Mesenchymal stem cell (in vitro differentiated cells and primary cell): ENCODE data around the gene EGFL8.

ENCODE experiments used
- DNase-seq: peaks from one replicate; pipeline ENCODE4 v3.0.0-alpha.2; 2013
- H2AFZ ChIP-seq: one replicate; pipeline ENCODE4 v1.6.1; 2013; ENCODE audit warnings: low read depth, mild to moderate bottlenecking, control low read depth, inconsistent platforms, low read length, moderate library complexity
- H2AK5ac ChIP-seq: 2 replicates; pipeline ENCODE4 v1.6.1; 2013; ENCODE audit warnings: low read length, moderate library complexity, mild to moderate bottlenecking, inconsistent platforms; ENCODE audit not compliant: severe bottlenecking
- H2BK120ac ChIP-seq: one replicate; pipeline ENCODE4 v1.6.1; 2013; ENCODE audit warnings: low read depth, mild to moderate bottlenecking, inconsistent platforms, low read length, moderate library complexity
- H2BK12ac ChIP-seq, 2 experiments: one replicate each; pipeline ENCODE4 v1.6.1; 2013; ENCODE audit warnings: inconsistent platforms in 2 of 2, low read length in 2 of 2, mild to moderate bottlenecking in 2 of 2, moderate library complexity in 2 of 2, control low read depth in 1 of 2
- H2BK15ac ChIP-seq: one replicate; pipeline ENCODE4 v1.6.1; 2013; ENCODE audit warnings: mild to moderate bottlenecking, low read depth, inconsistent platforms; ENCODE audit not compliant: poor library complexity, severe bottlenecking
- H2BK5ac ChIP-seq: 2 replicates; pipeline ENCODE4 v1.6.1; 2013; ENCODE audit warnings: low read depth, mild to moderate bottlenecking, low read length, control low read depth, inconsistent platforms; ENCODE audit not compliant: poor library complexity, severe bottlenecking
- H3K14ac ChIP-seq, 2 experiments: one replicate each; pipeline ENCODE4 v1.6.1; 2013; ENCODE audit warnings: inconsistent platforms in 2 of 2, low read length in 2 of 2, control low read depth in 1 of 2, mild to moderate bottlenecking in 1 of 2, moderate library complexity in 1 of 2
- H3K18ac ChIP-seq, 2 experiments: one replicate each; pipeline ENCODE4 v1.6.1; 2013; ENCODE audit warnings: inconsistent platforms in 2 of 2, low read length in 2 of 2, control low read depth in 1 of 2, low read depth in 1 of 2, mild to moderate bottlenecking in 1 of 2
- H3K23ac ChIP-seq, 2 experiments: one replicate each; pipeline ENCODE4 v1.6.1; 2013; ENCODE audit warnings: inconsistent platforms in 2 of 2, low read length in 2 of 2, mild to moderate bottlenecking in 2 of 2, moderate library complexity in 2 of 2, control low read depth in 1 of 2
- H3K27ac ChIP-seq: 2 replicates; pipeline ENCODE4 v1.5.1; 2013; ENCODE audit warnings: mild to moderate bottlenecking, moderate library complexity, low read length, control low read depth, inconsistent platforms; ENCODE audit not compliant: poor library complexity, severe bottlenecking
- H3K27me3 ChIP-seq, 2 experiments: 2 replicates each; pipeline versions ENCODE4 v1.6.1 to v1.7.0; 2013; ENCODE audit warnings: low read length in 2 of 2, mild to moderate bottlenecking in 2 of 2, moderate library complexity in 2 of 2, control low read depth in 1 of 2, inconsistent platforms in 1 of 2; ENCODE audit not compliant: control insufficient read depth in 1 of 2, insufficient read depth in 1 of 2
- H3K36me3 ChIP-seq, 2 experiments: 2 replicates each; pipeline versions ENCODE4 v1.6.1 to v1.7.0; 2013; ENCODE audit warnings: low read length in 2 of 2, control low read depth in 1 of 2, inconsistent platforms in 1 of 2, low read depth in 1 of 2, mild to moderate bottlenecking in 1 of 2; ENCODE audit not compliant: insufficient read depth in 2 of 2, control insufficient read depth in 1 of 2
- H3K4ac ChIP-seq, 2 experiments: one replicate each; pipeline ENCODE4 v1.6.1; 2013; ENCODE audit warnings: inconsistent platforms in 2 of 2, low read length in 2 of 2, mild to moderate bottlenecking in 2 of 2, moderate library complexity in 2 of 2, control low read depth in 1 of 2, low read depth in 1 of 2
- H3K4me1 ChIP-seq: 2 replicates; pipeline ENCODE4 v1.6.1; 2013; ENCODE audit warnings: low read depth, low read length, control low read depth; ENCODE audit not compliant: control insufficient read depth, insufficient read depth
- H3K4me2 ChIP-seq: 2 replicates; pipeline ENCODE4 v1.6.1; 2013; ENCODE audit warnings: low read length, mild to moderate bottlenecking, inconsistent platforms; ENCODE audit not compliant: poor library complexity, severe bottlenecking
- H3K4me3 ChIP-seq, 2 experiments: 2 replicates each; pipeline versions ENCODE4 v1.5.1 to v1.7.0; 2013; ENCODE audit warnings: low read length in 2 of 2, mild to moderate bottlenecking in 2 of 2, control low read depth in 1 of 2, low read depth in 1 of 2; ENCODE audit not compliant: insufficient read depth in 1 of 2
- H3K79me1 ChIP-seq: replicated peaks from 2 replicates; pipeline ENCODE4 v1.6.1; 2013; ENCODE audit warnings: mild to moderate bottlenecking, control low read depth, low read length, inconsistent platforms; ENCODE audit not compliant: poor library complexity, severe bottlenecking
- H3K9ac ChIP-seq: 2 replicates; pipeline ENCODE4 v1.7.0; 2013; ENCODE audit warnings: mild to moderate bottlenecking, low read length, moderate library complexity
- H3K9me3 ChIP-seq: 2 replicates; pipeline ENCODE4 v1.7.0; 2013; ENCODE audit warnings: mild to moderate bottlenecking, low read length; ENCODE audit not compliant: control insufficient read depth
- H4K8ac ChIP-seq: one replicate; pipeline ENCODE4 v1.6.1; 2013; ENCODE audit warnings: inconsistent platforms, mild to moderate bottlenecking, low read length, moderate library complexity
- H4K91ac ChIP-seq: one replicate; pipeline ENCODE4 v1.6.1; 2013; ENCODE audit warnings: mild to moderate bottlenecking, low read length, inconsistent platforms
- WGBS: methylation state at CpG from one replicate; pipeline ENCODE4 v1.1.7; 2013; ENCODE audit warnings: mixed read lengths; 5-methylcytosine and 5-hydroxymethylcytosine counted together

EGFL8 gene

DNA sequence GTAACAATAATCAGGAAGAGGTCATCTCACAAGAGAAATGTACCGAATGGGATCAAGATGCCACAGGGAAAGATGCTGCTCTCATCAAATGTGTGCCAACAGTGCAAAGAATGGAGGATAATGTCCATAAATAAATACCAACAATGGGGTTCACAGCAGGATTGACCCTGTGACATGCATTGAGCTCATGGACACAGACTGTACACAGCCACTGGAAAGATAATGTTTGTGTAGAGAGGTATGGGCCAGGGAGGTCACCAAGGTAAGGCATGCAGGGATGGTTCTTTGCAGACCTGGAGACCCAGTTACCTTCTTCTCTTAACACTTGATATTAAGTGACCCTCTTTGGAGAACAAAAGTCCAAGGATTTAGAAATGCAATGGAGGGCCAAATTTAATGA, 10.0 kb downstream of the EGFL8 start:
- H4K8ac ChIP-seq = no peak overlapping the region

GRCh38 chr6:32175322-32175710, 10.9 kb downstream of the EGFL8 start:
- H4K8ac ChIP-seq = no peak overlapping the region
- 7% methylated on average over 2 of the region's 2 CpGs for WGBS
- no peak overlapping the region for H2BK15ac ChIP-seq
- H3K79me1 ChIP-seq = peaks cover 36% of the 10 kb centered on the region
- DNase-seq = no peak
- H2AFZ ChIP-seq = no peak overlapping the region
- peak overlapping the region; percentile 86 for H2BK120ac ChIP-seq
- no peaks in the 10 kb centered on the region for H3K9me3 ChIP-seq
- H4K91ac ChIP-seq = peak overlapping the region; percentile 97
- H3K14ac ChIP-seq = peak overlapping the region in 1 of 2 experiments; percentile 91
- H2BK12ac ChIP-seq = peak overlapping the region in 1 of 2 experiments; percentile 74
- H3K4me2 ChIP-seq = peak overlapping the region; percentile 89
- H3K4ac ChIP-seq = peak overlapping the region; percentile 15 to 34
- H3K18ac ChIP-seq = peak overlapping the region; percentile 97 to 99
- peak overlapping the region; percentile 33 for H2BK5ac ChIP-seq
- H3K27ac ChIP-seq = no peak overlapping the region
- no peak overlapping the region for H2AK5ac ChIP-seq
- H3K27me3 ChIP-seq = no peaks in the 10 kb centered on the region
- H3K9ac ChIP-seq = peak overlapping the region; percentile 92
- peaks cover 22% of the 10 kb centered on the region for H3K4me1 ChIP-seq
- peaks cover 16 to 18% of the 10 kb centered on the region in 2 experiments for H3K36me3 ChIP-seq
- peak overlapping the region in 1 of 2 experiments; percentile 34 for H3K23ac ChIP-seq
- peak overlapping the region; percentile 99 to 100 for H3K4me3 ChIP-seq

More for the DNA sequence above, 10.0 kb downstream of the EGFL8 start:
- DNase-seq = no peak
- H3K9me3 ChIP-seq = no peaks in the 10 kb centered on the region
- H3K9ac ChIP-seq = no peak overlapping the region
- 100% methylated on average over 1 of the region's 1 CpG for WGBS
- peaks cover 20% of the 10 kb centered on the region for H3K4me1 ChIP-seq
- H3K27ac ChIP-seq = no peak overlapping the region
- H4K91ac ChIP-seq = no peak overlapping the region
- H3K4me3 ChIP-seq = peak overlapping the region in 1 of 2 experiments; percentile 99
- no peak overlapping the region for H2AFZ ChIP-seq
- H3K4ac ChIP-seq = no peak overlapping the region
- H3K79me1 ChIP-seq = peaks cover 31% of the 10 kb centered on the region
- H3K36me3 ChIP-seq = peaks cover 20 to 21% of the 10 kb centered on the region in 2 experiments
- no peak overlapping the region for H2BK12ac ChIP-seq
- H2BK5ac ChIP-seq = no peak overlapping the region
- no peak overlapping the region for H3K4me2 ChIP-seq
- H3K14ac ChIP-seq = no peak overlapping the region
- H2BK120ac ChIP-seq = no peak overlapping the region
- no peak overlapping the region for H3K23ac ChIP-seq
- no peak overlapping the region for H2BK15ac ChIP-seq
- H2AK5ac ChIP-seq = no peak overlapping the region
- H3K27me3 ChIP-seq = no peaks in the 10 kb centered on the region
- H3K18ac ChIP-seq = no peak overlapping the region

- Histone ChIP-seq H2AFZ (no peak within 1 kb of the TSS), H3K36me3 (peaks cover 15 to 16% of the 10 kb centered on the region in 2 experiments), H2BK5ac (peak within 1 kb of the TSS; percentile 33), H2BK12ac (peak within 1 kb of the TSS in 1 of 2 experiments; percentile 74), H3K4me1 (peaks cover 20% of the 10 kb centered on the region), H3K14ac (peak within 1 kb of the TSS in 1 of 2 experiments; percentile 91), H3K4ac (peak within 1 kb of the TSS; percentile 15 to 81), H3K27me3 (no peaks in the 10 kb centered on the region), H3K23ac (peak within 1 kb of the TSS in 1 of 2 experiments; percentile 34), H4K91ac (peak within 1 kb of the TSS; percentile 97), H3K9me3 (no peaks in the 10 kb centered on the region), H3K18ac (peak within 1 kb of the TSS; percentile 97 to 99), H3K9ac (peak within 1 kb of the TSS; percentile 92), H3K4me2 (peak within 1 kb of the TSS; percentile 89), H2AK5ac (peak within 1 kb of the TSS; percentile 51), H2BK15ac (no peak within 1 kb of the TSS), H2BK120ac (peak within 1 kb of the TSS; percentile 86), H3K27ac (peak within 1 kb of the TSS; percentile 99), H4K8ac (peak within 1 kb of the TSS; percentile 95), H3K4me3 (peak within 1 kb of the TSS; percentile 99 to 100), H3K79me1 (peaks cover 36% of the 10 kb centered on the region)
- WGBS = 3% methylated on average over 17 of the region's 27 CpGs
- DNase-seq = peak; percentile 98
These were observed 11.5 kb downstream of the EGFL8 start, which contains the start of gene AGPAT1 for GRCh38 chr6:32175711-32176475. Gene AGPAT1, minus strand, starts transcription at chr6:32176084. Its CDS starts 4,588 bp downstream, at chr6:32171496.

GRCh38 chr6:32176476-32177182, 12.2 kb downstream of the EGFL8 start:
- Histone ChIP-seq H3K18ac (peak overlapping the region; percentile 58 to 90), H3K27me3 (no peaks in the 10 kb centered on the region), H3K36me3 (peaks cover 17 to 18% of the 10 kb centered on the region in 2 experiments), H4K8ac (peak overlapping the region; percentile 94), H4K91ac (peak overlapping the region; percentile 16), H3K79me1 (peaks cover 36% of the 10 kb centered on the region), H3K23ac (no peak overlapping the region), H2AFZ (no peak overlapping the region), H3K4me3 (peak overlapping the region in 1 of 2 experiments; percentile 99), H2BK5ac (no peak overlapping the region), H2BK120ac (peak overlapping the region; percentile 36), H2BK15ac (no peak overlapping the region), H3K27ac (peak overlapping the region; percentile 99), H3K4ac (peak overlapping the region; percentile 10 to 77), H3K14ac (no peak overlapping the region), H3K4me1 (peaks cover 20% of the 10 kb centered on the region), H3K9ac (peak overlapping the region; percentile 92), H3K4me2 (peak overlapping the region; percentile 85), H2AK5ac (peak overlapping the region; percentile 51), H3K9me3 (no peaks in the 10 kb centered on the region), H2BK12ac (no peak overlapping the region)
- DNase-seq = peak; percentile 84
- WGBS = 24% methylated on average over 5 of the region's 5 CpGs
